Measurements from ENCODE around the gene LEPR. TPM values are rescaled to one million over a fixed set of nuclear protein-coding genes. Genes with fewer than 3 reads are reported as not detected.

The LEPR gene
- total RNA-seq (10 to 100 TPM; 45.6 to 99.8 TPM), polyA plus RNA-seq (100 to 1,000 TPM in 1 of 2 donors, 10 to 100 TPM in 1; 42.0 to 103 TPM)

- no peak for TF ChIP-seq FOXA1 (IDR thresholded peaks at IDR 0.05)
- peak; percentile 94 for TF ChIP-seq YY1 (IDR thresholded peaks at IDR 0.05)
- peak; percentile 7 for TF ChIP-seq NR2F2 (IDR thresholded peaks at IDR 0.05)
- peak; percentile 20 for TF ChIP-seq TAF1 (conservative IDR thresholded peaks at IDR 0.05)
- TF ChIP-seq GABPA (IDR thresholded peaks at IDR 0.05 in 1 of 2, conservative IDR thresholded peaks at IDR 0.05 in 1 of 2): peak; percentile 36 to 69
- TF ChIP-seq ATF3 (IDR thresholded peaks at IDR 0.05): peak; percentile 13
- no peak for TF ChIP-seq ZBTB33 (IDR thresholded peaks at IDR 0.05)
- TF ChIP-seq REST (IDR thresholded peaks at IDR 0.05): peak; percentile 15
- H3K36me3 ChIP-seq (ENCODE audit: control insufficient read depth in 4 of 4, insufficient read depth in 3 of 4, low read depth in 1 of 4, low read length in 3 of 4): peaks cover 0 to 6% (median 3%) of the 10 kb centered on the region in 4 donors
- no peaks in the 10 kb centered on the region for H3K9me3 ChIP-seq (ENCODE audit: control insufficient read depth in 4 of 4, low read length in 3 of 4)
- peak within 1 kb of the TSS; percentile 64 to 87 (median 83) for H3K4me3 ChIP-seq (ENCODE audit: low read depth in 1 of 3, low read length in 3 of 3)
- WGBS: under 1% methylated on average over 60 of the region's 60 CpGs
- H3K27ac ChIP-seq (ENCODE audit: low read depth in 1 of 2, low read length in 2 of 2): peak within 1 kb of the TSS; percentile 86 to 92
- no peak for DNase-seq (ENCODE audit: low spot score)
- peak within 1 kb of the TSS; percentile 69 to 79 for H3K9ac ChIP-seq (ENCODE audit: low read depth in 1 of 2, low read length in 2 of 2)
- no peaks in the 10 kb centered on the region for H3K27me3 ChIP-seq (ENCODE audit: control insufficient read depth in 4 of 4, insufficient read depth in 4 of 4, low read length in 3 of 4)
- H3K4me1 ChIP-seq (ENCODE audit: control insufficient read depth in 4 of 4, insufficient read depth in 4 of 4, low read length in 3 of 4): peaks cover 0 to 19% (median 12%) of the 10 kb centered on the region in 4 donors
Observed at GRCh38 chr1:65420590-65421350, at the start of gene LEPR, which contains the start of gene LEPROT. Gene LEPR, plus strand, starts transcription at chr1:65420668. Its CDS starts 144,898 bp downstream, at chr1:65565566. Gene LEPROT, plus strand, starts transcription at chr1:65420668. Its CDS starts 57 bp downstream, at chr1:65420725.

- no peak overlapping the region for H3K4me3 ChIP-seq (ENCODE audit: low read depth in 1 of 3, low read length in 3 of 3)
- no peak for DNase-seq (ENCODE audit: low spot score)
- WGBS: 95% methylated on average over 3 of the region's 3 CpGs
- no peaks in the 10 kb centered on the region for H3K4me1 ChIP-seq (ENCODE audit: control insufficient read depth in 4 of 4, insufficient read depth in 4 of 4, low read length in 3 of 4)
- no peak overlapping the region for H3K9ac ChIP-seq (ENCODE audit: low read depth in 1 of 2, low read length in 2 of 2)
- no peak overlapping the region for H3K27ac ChIP-seq (ENCODE audit: low read depth in 1 of 2, low read length in 2 of 2)
- TF ChIP-seq SP1 (IDR thresholded peaks at IDR 0.05): no peak
- no peak for TF ChIP-seq FOXA2 (IDR thresholded peaks at IDR 0.05)
- TF ChIP-seq YY1 (IDR thresholded peaks at IDR 0.05): no peak
- no peak for TF ChIP-seq EGR1 (IDR thresholded peaks at IDR 0.05; ENCODE audit: low read depth in 2 of 2)
- TF ChIP-seq ATF3 (IDR thresholded peaks at IDR 0.05): no peak
- no peak for TF ChIP-seq HNF4G (IDR thresholded peaks at IDR 0.05)
- TF ChIP-seq FOXA1 (IDR thresholded peaks at IDR 0.05): no peak
- no peak for TF ChIP-seq TAF1 (conservative IDR thresholded peaks at IDR 0.05)
- TF ChIP-seq RAD21 (IDR thresholded peaks at IDR 0.05): no peak
- no peak for TF ChIP-seq GABPA (IDR thresholded peaks at IDR 0.05 in 1 of 2, conservative IDR thresholded peaks at IDR 0.05 in 1 of 2)
- no peak for TF ChIP-seq NR2F2 (IDR thresholded peaks at IDR 0.05)
- TF ChIP-seq JUND (IDR thresholded peaks at IDR 0.05): no peak
- no peak for TF ChIP-seq RXRA (IDR thresholded peaks at IDR 0.05)
- no peaks in the 10 kb centered on the region for H3K9me3 ChIP-seq (ENCODE audit: control insufficient read depth in 4 of 4, low read length in 3 of 4)
- no peaks in the 10 kb centered on the region for H3K36me3 ChIP-seq (ENCODE audit: control insufficient read depth in 4 of 4, insufficient read depth in 3 of 4, low read depth in 1 of 4, low read length in 3 of 4)
- H3K27me3 ChIP-seq (ENCODE audit: control insufficient read depth in 4 of 4, insufficient read depth in 4 of 4, low read length in 3 of 4): no peaks in the 10 kb centered on the region
Observed at GRCh38 chr1:65371544-65371943, 48.9 kb upstream of the LEPR start.

Data from liver (tissue), 9 donors.